K562 (cell line): ENCODE measurements around the gene CUL2.

ENCODE experiments used
- CBFB ChIP-seq: sonication (generic); formaldehyde crosslinking; IDR thresholded peaks from 2 replicates; pipeline ENCODE4 v1.4.0; 2020; ENCODE audit warnings: mild to moderate bottlenecking, missing genetic modification reagents
- E2F8 ChIP-seq: fragments of 450-650 bp; IDR thresholded peaks from 2 replicates; pipeline ENCODE4 v1.7.1; 2018; ENCODE audit warnings: mild to moderate bottlenecking, low read depth; ENCODE audit not compliant: partially characterized antibody
- ELF4 ChIP-seq: fragments of 450-650 bp; formaldehyde crosslinking; IDR thresholded peaks from 2 replicates; pipeline ENCODE4 v1.4.0; 2022; ENCODE audit warnings: missing genetic modification characterization
- KLF16 ChIP-seq: IDR thresholded peaks from 2 replicates; pipeline ENCODE4 v1.6.1; 2016; ENCODE audit warnings: antibody characterized with exemption
- MYC ChIP-seq, 2 experiments: fragments of 250-450 bp in 1 of 2; sonication (Bioruptor Pico) in 1 of 2; IDR thresholded peaks; 2 replicates each; pipeline versions ENCODE4 v1.5.1 to v1.6.1; 2012 to 2021; ENCODE audit warnings: low read depth in 2 of 2, borderline replicate concordance in 1 of 2, improper control_type of control experiment in 1 of 2, low read length in 1 of 2, mild to moderate bottlenecking in 1 of 2, moderate library complexity in 1 of 2
- PHF21A ChIP-seq: fragments of 450-650 bp; IDR thresholded peaks from 2 replicates; pipeline ENCODE4 v1.6.1; 2017; ENCODE audit warnings: low read depth, borderline replicate concordance
- POU5F1 ChIP-seq: fragments of 150-350 bp; IDR thresholded peaks from 2 replicates; pipeline ENCODE4 v1.6.1; 2014; ENCODE audit warnings: borderline replicate concordance, low read length, low read depth, mild to moderate bottlenecking; ENCODE audit not compliant: partially characterized antibody
- RAD21 ChIP-seq, 2 experiments: fragments of 250-450 bp in 1 of 2; fragments of 450-650 bp in 1 of 2; sonication (Bioruptor Pico) in 1 of 2; formaldehyde crosslinking in 1 of 2; IDR thresholded peaks in 1 of 2; conservative IDR thresholded peaks in 1 of 2; 2 replicates each; pipeline versions ENCODE4 v1.4.0 to v1.8.0; 2020 to 2022; ENCODE audit warnings: mild to moderate bottlenecking in 2 of 2, moderate library complexity in 1 of 2
- TSC22D4 ChIP-seq: fragments of 450-650 bp; IDR thresholded peaks from 2 replicates; pipeline ENCODE4 v1.6.1; 2016; ENCODE audit warnings: missing genetic modification characterization, missing biosample characterization, control low read depth
- ZNF263 ChIP-seq: sonication (generic); formaldehyde crosslinking; IDR thresholded peaks from 2 replicates; pipeline ENCODE4 v1.8.0; 2022; ENCODE audit warnings: mild to moderate bottlenecking, missing genetic modification reagents, borderline replicate concordance
- ZNF280B ChIP-seq: fragments of 250-450 bp; sonication (Bioruptor Pico); IDR thresholded peaks from 2 replicates; pipeline ENCODE4 v1.5.1; 2021; ENCODE audit warnings: mild to moderate bottlenecking
- TF ChIP-seq, protein P1 (sequence below), 3 experiments: IDR thresholded peaks in 2 of 3; conservative IDR thresholded peaks in 1 of 3; 2 replicates each; pipeline ENCODE4 v1.5.1; 2011 to 2012; ENCODE audit warnings: low read length in 3 of 3, mild to moderate bottlenecking in 3 of 3, control low read depth in 2 of 3, improper control_type of control experiment in 1 of 3, inconsistent platforms in 1 of 3, low read depth in 1 of 3, mixed read lengths in 1 of 3, moderate library complexity in 1 of 3; ENCODE audit not compliant: insufficient read depth in 2 of 3
- TF ChIP-seq, protein P2 (sequence below), 2 experiments: fragments of 450-650 bp in 1 of 2; sonication (generic) in 1 of 2; formaldehyde crosslinking in 1 of 2; IDR thresholded peaks in 1 of 2; conservative IDR thresholded peaks in 1 of 2; 2 replicates each; pipeline versions ENCODE4 v1.6.1 to v1.8.1; 2016 to 2023; ENCODE audit warnings: mild to moderate bottlenecking in 2 of 2, moderate library complexity in 2 of 2, inconsistent platforms in 1 of 2, missing genetic modification reagents in 1 of 2

GRCh38 chr10:35133586-35133985 lies 43.4 kb upstream of the CUL2 start:
- TF ChIP-seq MYC (IDR thresholded peaks at IDR 0.05; ENCODE audit: low read depth, low read length) (no peak), MYC (CRISPR knock-in tag; IDR thresholded peaks at IDR 0.05; ENCODE audit: borderline replicate concordance, low read depth) (no peak), TSC22D4 (no peak), ELF4 (no peak), PHF21A (no peak), KLF16 (no peak), E2F8 (no peak), ZNF263 (CRISPR knock-in tag) (no peak), RAD21 (CRISPR knock-in tag; conservative IDR thresholded peaks at IDR 0.05 in 1 of 2, IDR thresholded peaks at IDR 0.05 in 1 of 2) (no peak), CBFB (no peak), ZNF280B (no peak), POU5F1 (no peak)
- TF ChIP-seq, protein P1, sequence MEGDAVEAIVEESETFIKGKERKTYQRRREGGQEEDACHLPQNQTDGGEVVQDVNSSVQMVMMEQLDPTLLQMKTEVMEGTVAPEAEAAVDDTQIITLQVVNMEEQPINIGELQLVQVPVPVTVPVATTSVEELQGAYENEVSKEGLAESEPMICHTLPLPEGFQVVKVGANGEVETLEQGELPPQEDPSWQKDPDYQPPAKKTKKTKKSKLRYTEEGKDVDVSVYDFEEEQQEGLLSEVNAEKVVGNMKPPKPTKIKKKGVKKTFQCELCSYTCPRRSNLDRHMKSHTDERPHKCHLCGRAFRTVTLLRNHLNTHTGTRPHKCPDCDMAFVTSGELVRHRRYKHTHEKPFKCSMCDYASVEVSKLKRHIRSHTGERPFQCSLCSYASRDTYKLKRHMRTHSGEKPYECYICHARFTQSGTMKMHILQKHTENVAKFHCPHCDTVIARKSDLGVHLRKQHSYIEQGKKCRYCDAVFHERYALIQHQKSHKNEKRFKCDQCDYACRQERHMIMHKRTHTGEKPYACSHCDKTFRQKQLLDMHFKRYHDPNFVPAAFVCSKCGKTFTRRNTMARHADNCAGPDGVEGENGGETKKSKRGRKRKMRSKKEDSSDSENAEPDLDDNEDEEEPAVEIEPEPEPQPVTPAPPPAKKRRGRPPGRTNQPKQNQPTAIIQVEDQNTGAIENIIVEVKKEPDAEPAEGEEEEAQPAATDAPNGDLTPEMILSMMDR (IDR thresholded peaks at IDR 0.05 in 2 of 3, conservative IDR thresholded peaks at IDR 0.05 in 1 of 3; ENCODE audit: insufficient read depth in 2 of 3, low read depth in 1 of 3, low read length in 3 of 3): no peak
- TF ChIP-seq, protein P2, sequence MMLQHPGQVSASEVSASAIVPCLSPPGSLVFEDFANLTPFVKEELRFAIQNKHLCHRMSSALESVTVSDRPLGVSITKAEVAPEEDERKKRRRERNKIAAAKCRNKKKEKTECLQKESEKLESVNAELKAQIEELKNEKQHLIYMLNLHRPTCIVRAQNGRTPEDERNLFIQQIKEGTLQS (IDR thresholded peaks at IDR 0.05): no peak
- TF ChIP-seq, protein P2 (CRISPR knock-in tag; conservative IDR thresholded peaks at IDR 0.05): no peak
